HCT116 (cell line): ENCODE data around the gene LRRFIP1. TPM values are rescaled to one million over a fixed set of nuclear protein-coding genes. Genes with fewer than 3 reads are reported as not detected.

Experiments used
- ATAC-seq: fragments of 200-7000 bp; cut with Tn5 transposase; 2 replicates; pipeline ENCODE4 v1.9.1; 2020; ENCODE audit warnings: mild to moderate bottlenecking, moderate library complexity
- BruUV-seq: library from RNA; stranded (reverse); fragments of 400-500 nt; replicated peaks from 2 replicates; lab custom pipeline; 2021; lab: Mats Ljungman, UMichigan
- CTCF ChIA-PET: fragments of 300-600 bp; sonication (Branson Sonifier 250); formaldehyde crosslinking; loops from one replicate; lab custom pipeline; 2021; ENCODE audit warnings: antibody characterized with exemption; lab: Charles Lee
- POLR2A ChIA-PET: fragments of 300-600, 350-600 bp; sonication (Branson Sonifier 250); formaldehyde crosslinking; loops from one replicate; lab custom pipeline; 2021; ENCODE audit warnings: antibody characterized with exemption; lab: Charles Lee
- RAD21 ChIA-PET, 2 experiments: fragments of 300-600 bp; sonication (Branson Sonifier 250); formaldehyde crosslinking; loops; one replicate each; lab custom pipeline; 2023; ENCODE audit warnings: low total read pairs in 2 of 2; ENCODE audit not compliant: uncharacterized antibody in 2 of 2, unreplicated experiment in 2 of 2, low non-redundant PET in 1 of 2; lab: Charles Lee
- DNase-seq: peaks from one replicate; pipeline ENCODE4 v3.0.0-alpha.2; 2010; ENCODE audit warnings: low read depth, low spot score
- H2AFZ ChIP-seq: fragments of 200-600 bp; shearing (Covaris generic), sonication (generic); 2 replicates; pipeline ENCODE4 v1.6.1; 2017; ENCODE audit warnings: low read depth, mixed run types, mixed read lengths, antibody characterized with exemption, low read length; ENCODE audit not compliant: poor library complexity, severe bottlenecking
- H3K27ac ChIP-seq: 2 replicates; pipeline ENCODE4 v1.5.1; 2012; ENCODE audit warnings: low read depth, low read length
- H3K27me3 ChIP-seq: fragments of 200-600 bp; sonication (generic); 2 replicates; pipeline ENCODE4 v1.6.1; 2016; ENCODE audit warnings: mixed run types, low read length, mixed read lengths; ENCODE audit not compliant: insufficient read depth
- H3K36me3 ChIP-seq, 2 experiments: fragments of 200-500 bp in 1 of 2; fragments of 200-600 bp in 1 of 2; sonication (Bioruptor generic) in 1 of 2; sonication (generic) in 1 of 2; 2 replicates each; pipeline versions ENCODE4 v1.5.1 to v1.6.1; 2014 to 2016; ENCODE audit warnings: low read length in 2 of 2, inconsistent platforms in 1 of 2, mixed read lengths in 1 of 2, mixed run types in 1 of 2; ENCODE audit not compliant: insufficient read depth in 2 of 2, control insufficient read depth in 1 of 2
- H3K4me1 ChIP-seq, 2 experiments: fragments of 200-600 bp in 1 of 2; sonication (generic) in 1 of 2; 2 replicates each; pipeline versions ENCODE4 v1.5.1 to v1.6.1; 2012 to 2017; ENCODE audit warnings: low read length in 2 of 2, inconsistent platforms in 1 of 2, mild to moderate bottlenecking in 1 of 2, mixed read lengths in 1 of 2, mixed run types in 1 of 2, moderate library complexity in 1 of 2; ENCODE audit not compliant: insufficient read depth in 2 of 2, control insufficient read depth in 1 of 2
- H3K4me2 ChIP-seq: fragments of 200-600 bp; sonication (generic); 2 replicates; pipeline ENCODE4 v1.6.1; 2017; ENCODE audit warnings: mixed run types, low read length, mixed read lengths
- H3K4me3 ChIP-seq, 2 experiments: fragments of 200-600 bp in 1 of 2; sonication (generic) in 1 of 2; replicated peaks in 1 of 2; 2 replicates each; pipeline ENCODE4 v1.5.1; 2011 to 2016; ENCODE audit warnings: low read length in 2 of 2, control low read depth in 1 of 2, low read depth in 1 of 2, mild to moderate bottlenecking in 1 of 2, mixed read lengths in 1 of 2, mixed run types in 1 of 2
- H3K79me2 ChIP-seq: fragments of 200-600 bp; sonication (generic); 2 replicates; pipeline ENCODE4 v1.6.1; 2017; ENCODE audit warnings: mild to moderate bottlenecking, mixed run types, low read length, moderate library complexity, mixed read lengths; ENCODE audit not compliant: insufficient read depth
- H3K9ac ChIP-seq: fragments of 200-600 bp; sonication (generic); 2 replicates; pipeline ENCODE4 v1.6.1; 2016; ENCODE audit warnings: low read length, mixed read lengths
- H3K9me2 ChIP-seq: fragments of 200-600 bp; sonication (generic), shearing (Covaris generic); 2 replicates; pipeline ENCODE4 v1.6.1; 2017; ENCODE audit warnings: mixed run types, mild to moderate bottlenecking, moderate library complexity; ENCODE audit not compliant: insufficient read depth
- H3K9me3 ChIP-seq, 2 experiments: fragments of 200-500 bp in 1 of 2; fragments of 200-600 bp in 1 of 2; sonication (Bioruptor generic) in 1 of 2; sonication (generic) in 1 of 2; 2 replicates each; pipeline ENCODE4 v1.6.1; 2014 to 2017; ENCODE audit warnings: low read length in 2 of 2, mixed read lengths in 2 of 2, inconsistent platforms in 1 of 2, low read depth in 1 of 2, mild to moderate bottlenecking in 1 of 2, mixed run types in 1 of 2, moderate library complexity in 1 of 2; ENCODE audit not compliant: control insufficient read depth in 1 of 2, insufficient read depth in 1 of 2
- H4K20me1 ChIP-seq: fragments of 200-600 bp; sonication (generic), shearing (Covaris generic); 2 replicates; pipeline ENCODE4 v1.6.1; 2017; ENCODE audit warnings: mixed run types, mild to moderate bottlenecking, moderate library complexity; ENCODE audit not compliant: insufficient read depth
- ATF3 ChIP-seq: IDR thresholded peaks from 2 replicates; pipeline ENCODE4 v1.6.1; 2012
- CBX3 ChIP-seq: IDR thresholded peaks from 2 replicates; pipeline ENCODE4 v1.6.1; 2012; ENCODE audit warnings: low read depth
- CEBPB ChIP-seq: IDR thresholded peaks from 2 replicates; pipeline ENCODE4 v1.6.1; 2012; ENCODE audit warnings: low read depth
- EGR1 ChIP-seq: IDR thresholded peaks from 2 replicates; pipeline ENCODE4 v1.6.1; 2012; ENCODE audit warnings: low read depth
- ELF1 ChIP-seq: IDR thresholded peaks from 2 replicates; pipeline ENCODE4 v1.6.1; 2012; ENCODE audit warnings: low read depth, borderline replicate concordance
- EZH2 ChIP-seq: fragments of 200-600 bp; sonication (generic); IDR thresholded peaks from 2 replicates; pipeline ENCODE4 v1.6.1; 2017; ENCODE audit warnings: antibody characterized with exemption, mixed run types
- EZH2phosphoT487 ChIP-seq: fragments of 200-600 bp; IDR thresholded peaks from 2 replicates; pipeline ENCODE4 v1.6.1; 2018; ENCODE audit warnings: antibody characterized with exemption, borderline replicate concordance
- JUND ChIP-seq: IDR thresholded peaks from 2 replicates; pipeline ENCODE4 v1.6.1; 2012
- MAX ChIP-seq: IDR thresholded peaks from 2 replicates; pipeline ENCODE4 v1.6.1; 2012
- POLR2A ChIP-seq: IDR thresholded peaks from 2 replicates; pipeline ENCODE4 v1.7.0; 2011; ENCODE audit warnings: borderline replicate concordance; ENCODE audit not compliant: insufficient read depth, insufficient read length; ENCODE audit errors: extremely low read depth
- POLR2AphosphoS5 ChIP-seq: IDR thresholded peaks from 2 replicates; pipeline ENCODE4 v1.6.1; 2011; ENCODE audit warnings: mild to moderate bottlenecking, low read depth, low read length, moderate library complexity
- RAD21 ChIP-seq: IDR thresholded peaks from 2 replicates; pipeline ENCODE4 v1.6.1; 2012; ENCODE audit warnings: low read depth, mild to moderate bottlenecking
- SIN3A ChIP-seq: IDR thresholded peaks from 2 replicates; pipeline ENCODE4 v1.6.1; 2012; ENCODE audit warnings: low read depth
- TCF7L2 ChIP-seq: IDR thresholded peaks from 2 replicates; pipeline ENCODE4 v1.7.0; 2011; ENCODE audit warnings: borderline replicate concordance, inconsistent platforms; ENCODE audit not compliant: insufficient read depth, insufficient read length; ENCODE audit errors: extremely low read depth
- ZFX ChIP-seq: fragments of 450-650 bp; IDR thresholded peaks from 2 replicates; pipeline ENCODE4 v1.6.1; 2017
- ZNF274 ChIP-seq: fragments of 200-500 bp; sonication (Bioruptor generic); IDR thresholded peaks from 2 replicates; pipeline ENCODE4 v1.6.1; 2014; ENCODE audit warnings: mild to moderate bottlenecking, low read depth, low read length, inconsistent platforms
- intact Hi-C: fragments of 100-400 bp; cut with micrococcal nuclease; formaldehyde crosslinking; loops from 2 replicates; pipeline ENCODE4 v1.10.0; 2022
- total RNA-seq: library from RNA; stranded (reverse); gene quantifications from one replicate; pipeline ENCODE4 v1.2.1, GENCODE V29; 2021; ENCODE audit not compliant: unreplicated experiment
- TF ChIP-seq, protein P1 (sequence below), 3 experiments: fragments of 200-600 bp in 1 of 3; sonication (generic) in 1 of 3; IDR thresholded peaks in 2 of 3; conservative IDR thresholded peaks in 1 of 3; 2 replicates each; pipeline ENCODE4 v1.5.1; 2012 to 2017; ENCODE audit warnings: low read depth in 2 of 3, low read length in 2 of 3, antibody characterized with exemption in 1 of 3, borderline replicate concordance in 1 of 3, control low read depth in 1 of 3, mild to moderate bottlenecking in 1 of 3, mixed read lengths in 1 of 3, mixed run types in 1 of 3, moderate library complexity in 1 of 3; ENCODE audit not compliant: insufficient read depth in 1 of 3

LRRFIP1 gene
- total RNA-seq, 1 experiment from 2014 or later: 76.9 TPM

DNA sequence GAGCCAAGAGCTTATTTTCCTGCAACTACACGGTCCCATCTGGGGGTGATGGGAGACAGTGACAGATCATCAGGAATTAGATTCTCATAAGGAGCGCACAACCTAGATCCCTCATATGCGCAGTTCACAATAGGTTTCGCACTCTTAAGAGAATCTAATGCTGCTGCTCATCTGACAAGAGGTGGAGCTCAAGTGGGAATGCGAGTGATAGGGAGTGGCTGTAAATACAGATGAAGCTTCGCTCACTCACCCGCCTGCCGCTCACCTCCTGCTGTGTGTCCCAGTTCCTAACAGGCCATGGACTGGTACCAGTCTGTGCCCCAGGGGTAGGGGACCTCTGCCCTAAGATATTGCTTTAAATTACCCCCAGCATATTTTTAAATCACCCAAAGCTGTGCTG lies 10.8 kb downstream of the LRRFIP1 start:
- CTCF ChIA-PET: no interaction called here

More for the DNA sequence above, 10.8 kb downstream of the LRRFIP1 start:
- no peaks in the 10 kb centered on the region for H3K79me2 ChIP-seq
- H3K36me3 ChIP-seq: no peaks in the 10 kb centered on the region
- ATAC-seq: no peak
- no peak overlapping the region for H3K9ac ChIP-seq
- intact Hi-C loops: no loop called here
- DNase-seq: no peak
- H4K20me1 ChIP-seq: no peaks in the 10 kb centered on the region
- no peaks in the 10 kb centered on the region for H3K9me2 ChIP-seq
- ChIA-PET POLR2A (no interaction called here), RAD21 (no interaction called here)
- H3K27me3 ChIP-seq: peaks cover 7% of the 10 kb centered on the region; the same call in 1 of the 2 replicates
- H3K4me3 ChIP-seq: no peak overlapping the region
- no TSS peak for BruUV-seq
- H2AFZ ChIP-seq: no peak overlapping the region
- no peak overlapping the region for H3K4me2 ChIP-seq
- H3K9me3 ChIP-seq: no peaks in the 10 kb centered on the region
- no peak for TF ChIP-seq SIN3A
- TF ChIP-seq ATF3: no peak
- TF ChIP-seq POLR2AphosphoS5: no peak
- TF ChIP-seq, protein P1, sequence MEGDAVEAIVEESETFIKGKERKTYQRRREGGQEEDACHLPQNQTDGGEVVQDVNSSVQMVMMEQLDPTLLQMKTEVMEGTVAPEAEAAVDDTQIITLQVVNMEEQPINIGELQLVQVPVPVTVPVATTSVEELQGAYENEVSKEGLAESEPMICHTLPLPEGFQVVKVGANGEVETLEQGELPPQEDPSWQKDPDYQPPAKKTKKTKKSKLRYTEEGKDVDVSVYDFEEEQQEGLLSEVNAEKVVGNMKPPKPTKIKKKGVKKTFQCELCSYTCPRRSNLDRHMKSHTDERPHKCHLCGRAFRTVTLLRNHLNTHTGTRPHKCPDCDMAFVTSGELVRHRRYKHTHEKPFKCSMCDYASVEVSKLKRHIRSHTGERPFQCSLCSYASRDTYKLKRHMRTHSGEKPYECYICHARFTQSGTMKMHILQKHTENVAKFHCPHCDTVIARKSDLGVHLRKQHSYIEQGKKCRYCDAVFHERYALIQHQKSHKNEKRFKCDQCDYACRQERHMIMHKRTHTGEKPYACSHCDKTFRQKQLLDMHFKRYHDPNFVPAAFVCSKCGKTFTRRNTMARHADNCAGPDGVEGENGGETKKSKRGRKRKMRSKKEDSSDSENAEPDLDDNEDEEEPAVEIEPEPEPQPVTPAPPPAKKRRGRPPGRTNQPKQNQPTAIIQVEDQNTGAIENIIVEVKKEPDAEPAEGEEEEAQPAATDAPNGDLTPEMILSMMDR (IDR thresholded peaks at IDR 0.05 in 2 of 3, conservative IDR thresholded peaks at IDR 0.05 in 1 of 3; ENCODE audit: borderline replicate concordance in 1 of 3, insufficient read depth in 1 of 3, low read depth in 2 of 3, low read length in 2 of 3): no peak
- TF ChIP-seq ZFX: no peak
- no peak for TF ChIP-seq CBX3
- no peak for TF ChIP-seq JUND
- TF ChIP-seq EZH2: no peak
- TF ChIP-seq RAD21: no peak
- TF ChIP-seq EGR1: no peak
- no peak for TF ChIP-seq EZH2phosphoT487
- no peak for TF ChIP-seq CEBPB
- no peak for TF ChIP-seq ELF1
- TF ChIP-seq MAX: no peak
- TF ChIP-seq TCF7L2: no peak
- TF ChIP-seq ZNF274: no peak
- TF ChIP-seq POLR2A: no peak
- H3K4me1 ChIP-seq: no peaks in the 10 kb centered on the region
- H3K27ac ChIP-seq: no peak overlapping the region
